Measurements from ENCODE around the gene DOK7. TPM values are rescaled to one million over a fixed set of nuclear protein-coding genes. Genes with fewer than 3 reads are reported as not detected.
A peak's percentile ranks its signal among the peaks of the same experiment; 100 is the strongest.

The DOK7 gene
- total RNA-seq, 1 donor from 2014 or later = 2.4 TPM

DNA sequence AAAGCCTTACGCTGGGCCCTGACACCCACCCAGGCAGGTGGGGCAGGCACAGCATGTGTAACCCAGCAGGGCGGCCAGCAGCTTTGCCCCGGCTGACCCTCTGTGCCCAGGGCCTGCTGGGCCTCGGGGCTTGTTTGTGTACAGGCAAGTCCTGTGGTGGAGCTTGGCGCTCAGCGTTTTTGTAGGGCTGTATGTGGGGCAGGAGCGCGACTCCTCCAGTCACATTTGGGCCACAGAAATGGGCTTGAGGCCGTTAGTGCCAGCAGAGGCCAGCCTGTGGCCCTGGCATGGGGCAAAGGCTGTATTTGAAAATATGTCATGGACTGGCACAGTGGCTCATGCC lies 36.0 kb upstream of the DOK7 start:
- no peak for DNase-seq (ENCODE audit: low spot score)

DNA sequence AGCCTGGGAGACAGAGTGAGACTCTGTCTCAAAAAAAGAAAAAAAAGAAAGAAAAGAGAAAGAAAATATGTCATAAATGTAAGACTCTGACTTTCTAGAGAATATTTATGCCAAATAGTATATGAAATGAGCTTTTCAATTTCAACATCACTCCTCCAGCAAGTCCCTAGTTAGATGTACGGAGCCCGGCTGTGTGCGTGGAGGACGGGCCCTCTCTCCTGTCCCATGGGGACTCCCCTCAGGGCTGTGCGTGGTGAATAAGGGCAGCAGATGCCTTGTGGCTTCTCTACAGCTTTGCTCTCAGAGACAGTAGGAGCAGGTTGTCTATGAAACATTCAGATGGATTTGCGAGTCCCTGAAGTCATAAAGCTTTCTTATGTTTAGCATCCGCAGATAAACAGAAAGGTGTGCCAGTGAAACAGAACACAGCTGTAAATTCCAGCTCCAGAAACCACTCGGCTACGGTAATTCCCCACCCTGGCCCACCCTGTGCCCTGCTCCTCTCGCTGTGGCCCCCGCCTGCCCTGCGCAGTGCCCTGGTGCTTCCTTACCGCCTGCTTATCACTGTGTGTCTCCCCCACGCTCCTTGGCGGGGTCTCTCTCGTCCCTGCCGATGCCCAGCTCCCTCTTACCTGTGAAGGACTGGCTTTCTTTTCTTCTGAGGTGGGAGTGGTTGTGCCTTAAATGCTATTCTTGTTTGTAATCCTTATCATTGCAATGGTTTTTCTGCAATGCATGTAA lies 35.2 kb upstream of the DOK7 start:
- no peak for DNase-seq (ENCODE audit: low spot score)

DNA sequence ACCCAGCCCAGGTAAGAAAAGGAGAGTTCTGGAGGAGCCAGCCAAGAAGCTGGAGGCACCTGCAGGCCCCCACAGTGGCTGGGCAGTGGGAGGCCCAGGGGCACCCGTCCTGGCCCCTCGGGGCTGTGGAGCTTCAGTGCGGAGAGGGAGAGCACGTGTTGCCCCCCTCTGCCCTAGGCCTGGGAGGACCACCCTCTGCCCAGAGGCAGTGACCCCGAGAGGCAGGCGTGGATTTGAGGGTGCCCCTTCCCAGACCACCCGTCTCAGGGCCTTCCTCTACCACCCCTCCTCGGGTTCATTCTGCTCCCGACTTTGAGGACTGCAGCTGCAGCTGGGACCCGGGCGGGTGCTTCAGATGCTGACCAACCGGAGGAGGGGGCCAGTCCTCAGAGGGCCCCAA lies 33.5 kb upstream of the DOK7 start:
- no peak for DNase-seq (ENCODE audit: low spot score)

DNA sequence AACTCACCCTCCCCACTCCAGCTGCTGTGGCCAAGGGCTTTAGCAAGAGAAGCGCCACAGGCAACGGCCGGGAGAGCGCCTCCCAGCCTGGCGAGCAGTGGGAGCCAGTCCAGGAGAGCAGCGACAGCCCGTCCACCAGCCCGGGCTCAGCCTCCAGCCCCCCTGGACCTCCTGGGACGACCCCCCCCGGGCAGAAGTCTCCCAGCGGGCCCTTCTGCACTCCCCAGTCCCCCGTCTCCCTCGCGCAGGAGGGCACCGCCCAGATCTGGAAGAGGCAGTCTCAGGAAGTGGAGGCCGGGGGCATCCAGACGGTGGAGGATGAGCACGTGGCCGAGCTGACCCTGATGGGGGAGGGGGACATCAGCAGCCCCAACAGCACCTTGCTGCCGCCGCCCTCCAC lies 32.6 kb upstream of the DOK7 start:
- no peak for DNase-seq (ENCODE audit: low spot score)

DNA sequence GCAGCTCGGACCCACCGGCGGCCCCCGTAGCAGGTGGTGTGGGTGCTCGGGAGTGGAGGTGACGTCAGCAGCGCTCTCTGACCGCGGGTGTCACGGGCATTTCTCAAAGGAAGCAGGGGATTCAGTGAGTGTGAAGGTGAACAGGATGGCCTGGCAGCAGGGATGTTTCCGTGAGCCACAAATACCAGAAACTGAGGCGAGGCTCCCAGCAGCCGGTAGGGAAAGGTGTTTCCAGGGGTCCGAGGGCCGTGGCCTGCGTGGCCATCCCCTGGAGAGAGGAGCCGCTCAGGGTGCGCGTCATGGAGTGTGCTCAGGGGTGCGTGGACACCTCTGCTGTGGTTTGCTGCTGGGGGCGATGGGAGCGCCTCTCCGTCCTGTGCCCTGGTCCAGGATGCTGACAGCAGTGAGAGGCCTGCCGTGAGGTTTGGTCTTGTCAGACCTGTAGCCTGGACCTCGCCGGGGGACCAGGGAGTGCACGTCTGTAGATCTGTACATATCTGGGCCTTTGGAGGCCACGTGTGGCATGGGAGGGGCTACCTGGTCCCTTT lies 31.6 kb upstream of the DOK7 start:
- no peak for DNase-seq (ENCODE audit: low spot score)

DNA sequence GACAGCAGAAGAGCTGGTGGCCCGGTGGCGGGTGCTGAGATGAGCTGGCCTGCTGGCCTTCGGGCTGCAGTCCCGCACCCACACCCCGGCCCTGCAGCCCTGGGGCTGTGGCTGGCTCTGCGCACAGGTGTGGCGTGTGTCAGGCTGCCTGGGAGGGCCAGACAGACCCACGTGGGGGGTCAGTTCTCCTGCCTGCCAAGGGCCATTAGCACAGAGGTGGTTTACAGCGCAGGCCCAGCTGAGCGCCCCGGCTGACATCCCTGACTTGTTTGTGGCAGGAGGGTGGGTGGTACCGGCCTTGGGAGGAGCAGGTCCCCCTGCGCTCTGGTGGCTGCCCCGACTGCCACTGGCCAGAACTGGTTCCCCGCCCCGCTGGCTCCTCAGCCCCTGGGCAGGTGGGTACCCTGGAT lies 30.7 kb upstream of the DOK7 start:
- DNase-seq (ENCODE audit: low spot score) = no peak

DNA sequence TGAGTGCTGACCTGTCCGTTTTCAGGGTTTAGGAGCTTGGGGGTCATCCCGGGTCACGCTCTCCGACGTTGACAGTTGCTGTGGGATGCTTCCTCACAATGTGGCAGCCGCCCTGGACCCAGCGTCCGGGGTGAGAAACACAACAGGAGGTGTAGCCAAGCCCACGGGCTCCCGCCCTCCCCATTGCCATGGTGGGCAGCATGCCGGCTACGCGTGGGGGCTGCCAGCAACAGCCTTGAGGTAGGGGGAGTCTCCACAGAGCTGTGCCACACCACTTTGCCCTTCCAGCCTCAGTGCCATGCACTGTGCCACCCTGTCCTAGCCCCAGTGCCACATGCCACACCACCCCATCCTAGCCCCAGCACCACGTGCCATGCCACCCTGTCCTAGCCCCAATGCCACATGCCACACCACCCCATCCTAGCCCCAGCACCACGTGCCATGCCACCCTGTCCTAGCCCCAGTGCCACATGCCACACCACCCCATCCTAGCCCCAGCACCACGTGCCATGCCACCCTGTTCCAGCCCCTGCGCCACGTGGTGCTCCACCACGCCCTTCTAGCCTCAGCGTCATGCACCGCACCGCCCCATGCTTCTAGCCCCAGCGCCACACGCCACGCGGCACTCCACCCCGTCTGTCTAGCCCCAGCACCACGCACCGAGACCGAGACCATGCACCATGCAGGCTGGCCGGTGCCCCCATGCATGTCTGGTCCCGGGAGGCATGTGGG lies 29.8 kb upstream of the DOK7 start:
- no peak for DNase-seq (ENCODE audit: low spot score)

DNA sequence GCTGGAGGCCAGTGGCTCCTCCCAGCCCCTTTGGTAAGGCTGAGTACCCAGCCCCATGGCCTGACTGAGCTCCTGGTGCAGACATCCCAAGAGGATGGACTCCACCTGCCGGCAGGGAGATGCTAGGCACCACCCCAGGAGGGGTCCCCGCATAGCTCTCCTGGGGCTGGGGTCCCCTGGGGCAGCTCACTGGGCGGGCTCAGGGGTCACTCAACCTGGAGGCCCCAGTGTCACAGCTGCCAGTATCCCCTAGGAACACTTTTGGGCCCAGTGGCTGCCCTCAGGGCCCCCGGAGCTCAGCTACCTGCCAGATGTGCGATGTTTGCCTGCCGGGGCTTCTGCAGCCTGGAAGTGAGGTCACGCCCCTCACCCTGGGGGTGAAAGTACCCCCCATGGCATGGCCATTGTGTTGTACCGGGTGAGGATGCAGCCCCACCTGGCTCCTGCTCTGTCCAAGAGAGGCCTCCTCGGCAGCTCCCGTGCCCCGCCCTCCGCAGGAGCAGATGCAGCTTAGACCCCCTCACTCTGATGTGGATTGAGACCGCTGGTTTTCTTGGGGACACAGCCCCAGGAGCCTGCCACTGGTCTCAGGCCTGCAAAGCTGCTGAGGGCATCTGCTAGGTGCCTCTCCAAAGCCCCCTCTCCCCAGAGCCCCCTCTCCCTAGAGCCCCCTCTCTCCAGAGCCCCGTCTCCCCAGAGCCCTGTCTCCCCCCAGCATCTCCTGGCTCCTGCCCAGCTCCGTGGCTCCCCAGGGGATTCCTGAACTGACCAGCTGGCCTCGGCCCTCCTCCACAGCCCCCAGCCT lies 28.0 kb upstream of the DOK7 start:
- no peak for DNase-seq (ENCODE audit: low spot score)

DNA sequence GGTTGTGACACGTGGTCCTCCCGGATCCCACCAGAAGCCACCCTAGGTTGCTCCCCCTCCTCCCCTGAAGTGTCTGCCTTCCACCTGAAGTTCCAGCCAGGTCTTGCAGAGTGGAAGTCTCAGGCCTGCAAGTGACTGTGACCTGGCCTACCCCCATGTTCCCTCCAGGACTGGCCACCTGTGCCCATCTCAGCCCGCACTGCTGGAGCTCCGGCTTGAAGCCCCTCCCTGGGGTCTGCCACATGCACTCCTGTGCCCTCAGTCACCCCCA lies 27.5 kb upstream of the DOK7 start:
- DNase-seq (ENCODE audit: low spot score) = no peak

DNA sequence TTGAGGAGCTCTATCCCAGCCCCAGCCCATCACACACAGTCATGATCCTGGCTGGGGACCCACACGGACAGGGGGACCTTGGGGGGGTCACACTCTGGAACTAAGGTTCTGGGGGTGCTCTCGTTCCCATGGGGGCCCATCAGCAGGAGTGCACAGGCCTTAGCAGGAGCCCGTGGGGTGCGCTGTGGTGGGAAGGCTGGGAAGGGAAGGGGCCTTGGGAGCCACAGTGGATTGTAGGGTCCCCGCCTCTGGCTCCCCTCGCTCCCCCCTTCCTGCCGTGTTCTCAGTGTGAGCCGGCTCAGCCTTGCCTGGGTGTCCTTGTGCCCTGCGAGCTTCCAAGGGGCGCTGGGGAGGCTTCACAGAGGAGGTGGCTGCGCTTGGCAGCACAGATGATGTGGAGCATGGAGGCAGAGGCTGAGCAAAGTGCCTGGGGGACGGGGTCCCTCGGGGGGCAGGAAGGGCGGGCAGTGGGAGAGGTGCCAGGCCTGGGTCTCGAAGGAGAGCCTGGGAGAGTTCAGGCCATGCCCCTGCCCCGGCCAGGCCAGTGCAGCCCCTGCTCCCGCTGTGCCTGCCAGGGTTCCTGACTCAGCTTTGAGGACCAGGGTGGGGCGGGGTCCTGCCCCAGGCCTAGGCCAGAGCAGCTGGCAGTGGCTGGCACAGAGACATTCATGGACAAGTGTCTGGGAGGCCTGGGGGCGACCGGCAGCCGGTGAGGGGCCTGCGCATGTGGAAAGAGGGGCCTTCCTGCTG lies 26.9 kb upstream of the DOK7 start:
- DNase-seq (ENCODE audit: low spot score) = no peak

DNA sequence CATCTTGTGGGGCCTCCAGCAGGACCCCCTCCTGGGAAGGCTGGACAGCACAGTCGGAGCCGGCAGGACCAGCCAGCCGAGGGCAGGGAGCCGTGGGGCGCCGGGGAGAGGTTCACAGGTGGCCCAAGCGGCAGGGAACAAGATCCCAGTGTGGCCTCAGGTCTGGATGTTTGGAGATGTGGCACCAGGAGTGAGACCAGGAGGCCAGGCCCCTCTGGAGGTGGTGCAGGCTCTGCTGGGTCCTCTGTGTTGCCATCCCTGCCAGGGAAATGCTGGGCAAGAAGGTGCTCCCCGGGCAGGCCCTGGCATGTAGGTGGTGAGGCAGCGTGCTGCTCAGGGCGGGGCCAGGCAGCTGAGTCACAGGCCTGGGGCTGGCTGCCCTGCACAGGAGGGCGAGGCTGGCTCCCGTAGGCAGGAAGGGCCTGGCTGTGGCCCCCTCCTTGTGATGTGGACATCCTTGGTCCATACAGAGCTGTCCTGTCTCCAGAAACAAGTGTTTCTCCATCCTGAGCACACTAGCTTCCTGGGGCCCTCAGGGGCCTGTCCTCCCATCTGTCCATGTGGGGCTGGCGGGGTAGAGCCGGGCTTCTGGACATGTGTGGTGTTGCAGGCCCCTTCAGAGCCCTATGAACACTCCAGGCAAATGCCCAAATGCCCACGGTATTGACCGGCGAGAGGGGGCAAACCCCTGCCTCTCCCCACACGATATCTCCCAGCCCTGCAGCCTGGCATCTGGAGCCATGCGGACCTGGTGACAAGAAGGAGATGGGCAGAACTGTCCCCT lies 26.1 kb upstream of the DOK7 start:
- DNase-seq (ENCODE audit: low spot score) = peak; percentile 60

DNA sequence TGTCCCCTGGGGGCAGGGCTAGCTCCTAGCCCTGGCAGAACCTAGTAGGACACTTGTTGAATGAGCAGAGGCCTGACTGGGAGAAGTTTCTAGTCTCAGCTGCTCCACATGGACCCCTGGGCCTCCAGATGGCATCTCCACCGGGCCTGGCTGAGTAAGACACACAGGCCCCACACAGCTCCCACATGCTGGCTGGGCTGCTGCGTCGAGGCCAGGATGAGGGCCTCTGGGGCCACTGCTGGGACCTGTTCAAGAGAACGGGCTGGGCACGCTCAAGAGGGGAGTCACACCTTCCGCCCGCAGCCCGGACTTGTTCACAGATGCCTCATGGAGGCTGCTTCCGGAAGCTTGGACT lies 25.5 kb upstream of the DOK7 start:
- DNase-seq (ENCODE audit: low spot score) = no peak

GRCh38 chr4:3437998-3438846 lies 24.9 kb upstream of the DOK7 start:
- DNase-seq (ENCODE audit: low spot score) = no peak

- no peak for DNase-seq (ENCODE audit: low spot score)
Observed at GRCh38 chr4:3438847-3439180, 24.3 kb upstream of the DOK7 start.

- no peak for DNase-seq (ENCODE audit: low spot score)
Observed at GRCh38 chr4:3439391-3439790, 23.7 kb upstream of the DOK7 start.

GRCh38 chr4:3440011-3440410 lies 23.1 kb upstream of the DOK7 start:
- no peak for DNase-seq (ENCODE audit: low spot score)

- DNase-seq (ENCODE audit: low spot score) = peak; percentile 19
Observed at GRCh38 chr4:3440979-3441500, 22.1 kb upstream of the DOK7 start.

GRCh38 chr4:3441501-3442459 lies 21.3 kb upstream of the DOK7 start, which contains the start of gene HGFAC:
Gene HGFAC (plus strand): TSS chr4:3441968. CDS start chr4:3442002, 34 bp downstream.
- no peak for DNase-seq (ENCODE audit: low spot score)

DNA sequence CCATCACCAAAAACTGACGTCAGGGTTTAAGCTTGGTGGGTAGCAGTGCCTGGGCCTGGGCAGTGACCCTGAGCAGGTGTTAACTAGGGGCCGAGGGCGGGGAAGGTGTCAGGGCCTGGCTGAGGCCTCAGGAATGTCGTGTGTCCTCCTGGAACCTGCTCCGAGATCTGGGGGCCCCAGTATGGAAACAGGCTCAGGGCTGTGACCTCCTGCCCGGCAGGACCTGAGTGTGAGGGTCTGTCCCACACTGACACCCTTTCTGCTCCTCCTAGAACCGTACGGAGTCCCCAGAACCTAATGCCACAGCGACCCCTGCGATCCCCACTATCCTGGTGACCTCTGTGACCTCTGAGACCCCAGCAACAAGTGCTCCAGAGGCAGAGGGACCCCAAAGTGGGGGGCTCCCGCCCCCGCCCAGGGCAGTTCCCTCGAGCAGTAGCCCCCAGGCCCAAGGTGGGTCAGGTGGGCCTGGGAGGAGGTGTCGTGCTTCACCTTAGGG lies 20.6 kb upstream of the DOK7 start:
- no peak for DNase-seq (ENCODE audit: low spot score)

All from umbilical cord (tissue), 2 donors.